Measurements from ENCODE around the gene NALF2.

The NALF2 gene

DNA sequence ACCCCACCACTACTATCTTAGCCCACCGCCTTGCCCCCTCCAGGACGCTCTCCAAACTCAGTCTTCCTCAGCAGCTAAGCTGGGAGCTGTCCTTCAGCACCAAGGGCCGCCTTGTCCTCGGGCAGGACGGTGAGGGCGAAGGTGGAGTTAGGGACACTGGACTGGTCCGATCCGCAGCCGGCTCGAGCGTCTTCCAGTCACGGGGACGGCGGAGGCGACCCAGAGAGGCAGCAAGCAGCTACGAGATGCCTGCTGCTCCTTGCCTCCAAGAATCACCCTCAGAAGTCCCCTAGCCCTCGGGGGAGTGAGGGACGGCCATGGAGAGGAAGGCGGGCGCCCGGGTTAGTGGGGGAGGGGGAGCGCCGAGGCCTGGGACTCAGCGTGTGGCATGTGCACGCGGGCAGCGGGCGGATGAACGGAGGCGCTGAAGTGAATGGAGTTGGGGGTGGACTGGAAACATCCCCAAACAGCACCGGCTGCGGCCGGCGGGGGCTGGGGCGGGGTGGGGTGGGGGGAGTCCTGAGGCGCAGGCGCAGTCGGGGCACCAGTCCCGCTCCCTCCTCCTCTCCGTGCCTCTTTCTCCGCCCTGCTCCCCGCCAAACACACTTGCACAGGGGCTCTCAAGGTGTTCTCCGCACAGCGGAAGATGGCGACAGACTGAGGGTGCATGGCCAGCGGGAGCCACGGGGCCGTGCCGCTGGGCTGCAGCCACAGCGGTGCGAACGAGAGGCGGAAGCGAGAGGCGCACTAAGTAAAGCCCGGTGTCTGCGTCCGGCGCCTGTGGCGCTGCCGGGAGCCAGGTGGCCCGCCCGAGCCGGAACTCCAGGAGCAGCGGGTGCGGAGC is at the start of gene NALF2:
Gene NALF2, plus strand, starts transcription at position 545 of the 844 bp plus-strand sequence. CDS start 957 bp downstream, outside the sequence.
- peak; percentile 30 for DNase-seq

DNA sequence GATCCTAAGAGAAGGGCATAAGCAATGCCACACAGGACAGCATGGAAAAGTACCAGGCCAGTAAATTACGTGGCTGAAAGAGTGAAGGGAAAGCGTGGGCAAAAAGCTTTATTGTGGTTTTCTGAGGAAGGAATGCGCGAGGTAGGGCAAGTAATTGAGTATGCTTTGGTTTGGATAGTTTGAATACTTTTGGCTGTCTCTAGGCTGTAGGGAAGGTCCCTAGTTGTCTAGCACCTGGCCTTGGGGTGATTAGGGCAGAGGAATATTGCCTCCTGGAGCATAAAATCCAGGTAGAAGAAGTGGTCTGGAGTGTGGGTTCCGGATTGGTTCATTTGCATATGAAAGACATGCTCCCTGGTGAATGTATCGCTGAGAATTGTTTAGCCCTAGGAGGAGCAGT is 46.4 kb upstream of the NALF2 start:
- DNase-seq, result no peak

DNA sequence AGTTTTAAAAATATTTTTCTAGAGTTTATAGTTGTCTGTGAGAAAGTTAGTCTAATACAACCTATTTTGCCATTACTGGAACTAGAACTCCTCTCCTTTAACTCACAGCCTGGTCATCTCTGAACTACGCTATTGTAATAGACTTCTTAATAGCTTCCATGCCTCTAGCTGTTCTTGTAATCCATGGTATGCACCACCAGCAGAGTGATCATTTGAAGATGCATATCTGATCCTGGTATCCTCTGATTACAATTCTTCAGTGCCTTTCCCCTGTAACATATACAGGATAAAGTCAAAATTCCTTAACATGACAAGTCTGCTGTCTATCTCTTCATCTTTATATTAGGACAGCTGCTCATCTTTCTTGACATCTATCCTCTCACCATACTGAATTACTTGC is 37.6 kb upstream of the NALF2 start:
- no peak for DNase-seq

DNA sequence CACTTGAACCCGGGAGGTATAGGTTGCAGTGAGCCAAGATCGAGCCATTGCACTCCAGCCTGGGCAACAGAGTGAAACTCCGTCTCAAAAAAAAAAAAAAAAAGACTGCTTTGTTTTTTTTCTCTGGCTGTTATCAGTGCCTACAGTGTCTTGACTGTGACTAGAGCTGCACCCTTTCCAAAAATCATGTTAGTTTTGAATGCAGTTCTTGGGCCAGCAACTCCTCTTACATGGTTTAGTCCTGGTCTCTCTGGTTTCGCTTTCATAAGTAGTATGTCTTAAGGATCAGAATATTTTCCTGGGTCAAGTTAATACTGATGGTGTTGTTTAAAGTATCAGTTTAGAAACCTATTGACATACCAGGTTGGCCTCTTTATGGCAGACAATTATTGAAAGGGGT is 34.2 kb upstream of the NALF2 start:
- DNase-seq, result no peak

DNA sequence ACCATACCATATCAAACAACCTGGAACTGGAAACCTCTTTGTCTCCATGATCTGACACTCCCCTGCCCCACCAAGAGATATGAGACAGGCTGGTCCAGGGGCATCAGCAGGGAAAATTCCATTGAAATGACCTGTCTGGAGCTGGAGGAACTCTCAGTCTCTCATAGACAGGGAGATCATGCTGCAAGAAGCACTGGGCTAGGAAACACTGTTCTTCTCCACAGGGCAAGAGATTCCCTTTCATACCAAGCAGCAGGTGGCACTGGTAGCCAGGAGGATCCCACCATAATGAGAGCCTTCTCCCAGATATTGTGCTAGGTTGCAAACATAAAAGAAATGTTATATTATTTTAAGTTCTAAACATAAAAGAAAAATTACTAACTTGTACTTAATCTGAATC is 14.5 kb upstream of the NALF2 start:
- DNase-seq, result no peak

DNA sequence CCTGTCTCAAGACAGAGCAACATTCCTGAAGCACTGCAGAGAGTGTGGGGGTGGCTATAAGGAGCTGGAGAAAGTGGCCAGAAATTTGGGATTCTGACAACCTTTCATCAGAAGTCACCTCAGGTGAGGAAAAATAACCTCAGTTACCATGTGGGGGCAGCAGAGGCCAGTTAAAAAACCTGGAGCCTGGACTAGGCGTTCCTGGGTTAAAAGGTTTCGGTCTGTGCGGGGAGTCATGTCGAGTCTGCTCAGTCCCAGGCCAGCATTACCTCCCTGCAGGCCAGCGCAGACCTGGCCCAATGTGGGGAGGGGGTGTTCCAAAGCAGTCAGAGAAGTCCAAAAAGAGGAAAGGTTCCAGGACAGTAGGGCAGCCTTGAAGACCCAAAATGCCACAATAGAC is 10.9 kb upstream of the NALF2 start:
- peak; percentile 52 for DNase-seq

DNA sequence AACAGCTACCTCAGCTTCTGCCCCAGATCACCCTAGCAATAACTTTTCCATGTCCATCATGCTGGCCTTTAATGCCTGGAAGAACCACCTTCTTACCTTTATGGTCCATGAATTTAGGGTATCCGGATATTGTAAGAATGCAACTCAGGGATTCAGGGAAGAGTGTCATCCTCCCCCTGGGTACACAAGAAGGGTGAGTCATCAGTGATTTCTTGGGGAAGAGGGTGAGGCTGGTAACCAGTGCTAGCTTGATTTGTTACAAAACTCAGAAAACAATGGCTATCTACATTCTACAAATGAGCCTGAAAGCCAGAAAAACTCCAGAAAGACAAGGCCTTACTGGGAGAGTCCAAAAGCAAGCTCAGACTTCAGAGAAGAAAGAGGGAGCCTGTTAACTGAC is 10.4 kb upstream of the NALF2 start:
- DNase-seq, result no peak

DNA sequence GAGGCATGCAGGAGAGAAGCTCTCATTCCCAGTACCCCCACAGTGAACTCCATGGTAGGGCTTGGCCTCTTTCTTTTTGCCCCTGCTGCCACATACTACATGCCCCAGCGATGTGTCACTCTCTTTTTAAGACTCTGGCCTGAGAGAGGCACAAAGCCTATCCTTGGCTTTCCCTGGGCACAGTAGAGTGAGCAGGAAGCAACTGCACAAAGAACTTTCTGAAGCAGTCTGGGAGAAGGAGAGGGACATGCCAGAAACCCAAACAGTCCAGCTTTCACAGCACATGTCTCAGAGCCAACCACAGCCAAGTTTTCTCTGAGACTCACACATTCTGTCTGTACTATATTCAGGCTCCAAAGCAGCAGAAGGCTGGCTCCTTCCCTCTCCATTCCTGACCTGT is 7.9 kb upstream of the NALF2 start:
- DNase-seq, result no peak

DNA sequence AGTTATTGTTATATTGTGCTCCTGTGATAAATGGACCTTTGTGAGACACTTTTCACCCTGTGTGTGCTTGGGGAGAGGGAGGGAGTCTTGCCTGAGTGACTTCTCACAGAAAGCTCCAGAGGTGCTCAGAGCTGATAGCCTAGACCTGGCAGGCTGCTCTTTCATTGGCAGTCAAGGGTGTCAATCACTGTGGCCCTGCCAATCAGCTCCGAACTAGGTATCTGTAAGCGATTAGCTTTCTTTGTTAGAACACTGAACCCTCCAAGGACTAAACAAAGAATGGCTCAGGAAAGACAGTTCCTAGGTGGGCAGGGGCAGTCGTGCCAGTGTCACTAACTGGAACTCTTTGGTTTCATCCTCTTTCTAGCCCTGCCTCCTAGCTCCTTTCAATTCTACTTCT is 2.7 kb upstream of the NALF2 start:
- peak; percentile 11 for DNase-seq

DNA sequence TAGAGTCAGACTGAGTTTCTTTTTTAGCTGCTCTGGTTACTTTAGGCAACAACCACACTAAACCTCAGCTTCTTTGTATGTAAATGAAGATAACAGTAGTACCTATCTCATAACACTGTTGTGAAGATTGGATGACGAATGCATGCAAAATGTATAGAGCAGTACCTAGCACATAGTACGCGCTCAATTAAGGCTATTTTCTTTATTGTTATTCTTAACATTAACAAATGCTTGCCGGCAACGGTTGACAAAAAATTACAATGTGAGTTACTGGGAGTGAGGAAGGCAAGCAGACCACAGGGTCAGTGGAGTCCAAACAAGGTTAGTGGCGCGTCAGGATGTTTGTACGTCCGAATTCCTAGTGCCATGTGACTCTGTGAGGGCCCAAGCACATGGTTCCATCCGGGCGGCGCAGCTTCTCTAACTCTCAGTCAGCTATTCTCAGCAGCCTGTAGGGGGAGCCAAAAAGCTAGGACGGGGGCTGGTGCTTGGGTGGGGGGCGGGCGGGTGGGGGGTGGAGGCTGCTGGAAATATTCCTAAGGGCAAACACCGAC is 821 bp upstream of the NALF2 start:
- no peak for DNase-seq

DNA sequence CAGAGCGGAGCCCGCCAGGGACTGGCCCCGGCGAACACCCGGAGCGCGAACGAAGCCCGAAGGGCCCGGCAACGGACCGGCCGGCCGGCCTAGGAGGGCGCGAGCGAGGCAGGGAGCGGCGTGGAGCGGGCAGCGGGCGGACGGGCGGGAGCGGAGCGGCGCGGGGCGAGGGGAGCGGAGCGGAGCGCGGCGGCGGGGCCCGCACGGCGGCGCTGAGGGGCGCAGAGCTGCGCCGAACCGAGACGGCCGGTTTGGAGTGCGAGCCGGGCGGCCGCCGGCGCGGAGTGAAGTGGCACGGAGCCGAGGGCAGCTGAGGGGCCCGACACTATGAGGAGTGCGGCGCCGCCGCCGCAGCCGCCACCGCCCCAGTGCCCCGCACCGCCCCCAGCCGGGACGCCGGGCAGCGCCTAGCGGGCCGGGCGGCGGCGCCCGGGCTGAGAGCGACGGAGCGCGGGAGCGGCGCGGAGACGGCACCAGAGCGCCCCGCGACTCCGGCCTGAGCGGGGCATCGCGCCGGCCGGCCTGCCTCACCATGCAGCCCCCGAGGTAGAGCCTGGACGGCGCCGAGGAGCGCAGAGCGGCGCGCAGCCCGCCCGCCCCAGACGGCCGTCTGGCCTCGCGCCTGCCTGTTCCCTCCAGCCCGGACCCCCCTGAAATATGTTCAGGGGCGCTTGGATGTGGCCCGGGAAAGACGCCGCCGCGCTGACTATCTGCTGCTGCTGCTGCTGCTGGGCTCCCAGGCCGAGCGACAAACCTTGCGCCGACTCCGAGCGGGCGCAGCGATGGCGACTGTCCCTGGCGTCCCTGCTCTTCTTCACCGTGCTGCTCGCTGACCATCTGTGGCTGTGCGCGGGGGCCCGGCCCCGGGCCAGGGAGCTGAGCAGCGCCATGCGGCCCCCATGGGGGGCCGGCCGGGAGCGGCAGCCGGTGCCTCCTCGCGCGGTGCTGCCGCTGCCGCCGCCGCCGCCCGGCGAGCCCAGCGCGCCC is 793 bp downstream of the NALF2 start:
- no peak for DNase-seq

DNA sequence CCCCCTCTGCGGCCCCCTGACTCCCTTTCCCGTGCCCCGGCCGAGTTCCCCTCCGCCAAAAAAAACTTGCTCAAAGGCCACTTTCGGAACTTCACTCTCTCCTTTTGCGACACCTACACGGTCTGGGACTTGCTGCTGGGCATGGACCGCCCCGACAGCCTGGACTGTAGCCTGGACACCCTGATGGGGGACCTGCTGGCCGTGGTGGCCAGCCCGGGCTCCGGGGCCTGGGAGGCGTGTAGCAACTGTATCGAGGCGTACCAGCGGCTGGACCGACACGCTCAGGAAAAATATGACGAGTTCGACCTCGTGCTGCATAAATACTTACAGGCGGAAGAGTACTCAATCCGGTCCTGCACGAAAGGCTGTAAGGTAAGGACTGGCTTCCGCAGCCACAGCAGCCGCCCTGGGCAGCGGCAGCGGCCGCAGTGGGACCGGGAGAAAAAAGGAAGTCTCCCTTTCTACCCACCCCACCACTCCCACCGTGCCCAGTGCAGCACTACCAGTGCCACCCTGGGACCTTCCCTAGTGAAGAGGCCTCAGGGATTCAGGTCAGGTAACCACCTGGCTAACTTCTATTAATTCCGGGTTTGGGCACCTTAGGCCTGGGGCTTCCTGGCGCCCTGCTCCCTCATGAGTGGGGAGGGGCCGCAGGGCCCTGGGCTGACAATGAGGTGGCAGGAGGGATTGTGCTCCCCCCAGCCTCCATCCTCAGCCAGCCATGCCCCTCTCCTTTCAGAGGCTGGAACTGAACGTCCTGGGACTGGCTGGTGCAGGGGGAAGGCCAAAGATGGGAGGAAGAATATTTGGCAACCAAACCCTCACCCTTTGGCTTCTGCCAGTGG is 1.9 kb downstream of the NALF2 start:
- no peak for DNase-seq

DNA sequence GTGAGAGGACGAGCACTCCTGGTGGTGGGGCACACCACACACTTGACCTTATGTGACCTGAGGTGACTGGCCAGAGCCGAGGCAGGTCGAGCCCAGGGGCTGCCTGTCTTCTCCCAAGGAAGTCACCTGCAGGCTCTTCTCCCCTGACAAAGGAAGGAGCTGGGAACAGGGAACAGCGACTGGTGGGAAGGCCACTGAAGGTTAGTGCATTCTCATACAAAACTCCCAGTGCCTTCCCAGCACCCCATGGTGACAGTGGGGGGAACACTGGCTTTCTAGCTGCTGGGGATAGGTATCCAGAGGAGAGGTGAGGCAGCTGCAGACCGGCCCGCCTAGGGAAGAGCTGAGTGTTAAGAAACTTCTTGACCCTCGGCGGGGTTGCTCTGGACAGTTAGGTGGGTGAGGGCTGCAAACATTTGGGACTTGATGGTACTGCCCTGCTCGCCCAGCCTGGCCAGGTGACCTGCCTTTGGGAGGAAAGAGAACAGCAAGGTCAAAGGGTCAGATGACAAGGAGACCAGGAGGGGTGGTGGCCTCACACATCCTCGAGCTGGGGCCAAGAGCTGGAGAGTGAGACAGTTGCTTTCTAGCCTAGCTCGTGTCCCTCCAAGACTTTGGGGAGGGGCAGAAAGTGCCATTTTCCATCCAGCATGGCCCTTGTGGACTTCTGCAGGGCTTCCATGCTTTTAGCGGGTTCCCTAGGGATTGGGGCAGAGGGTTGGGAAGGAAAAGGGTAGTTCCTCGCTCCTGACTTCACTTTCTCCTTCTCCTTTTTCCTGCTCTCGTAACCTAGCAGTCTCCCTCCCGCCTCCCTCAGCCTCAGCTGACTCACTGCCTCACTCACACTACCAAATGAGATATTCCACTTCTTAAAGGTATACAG is 2.7 kb downstream of the NALF2 start:
- DNase-seq, result no peak

DNA sequence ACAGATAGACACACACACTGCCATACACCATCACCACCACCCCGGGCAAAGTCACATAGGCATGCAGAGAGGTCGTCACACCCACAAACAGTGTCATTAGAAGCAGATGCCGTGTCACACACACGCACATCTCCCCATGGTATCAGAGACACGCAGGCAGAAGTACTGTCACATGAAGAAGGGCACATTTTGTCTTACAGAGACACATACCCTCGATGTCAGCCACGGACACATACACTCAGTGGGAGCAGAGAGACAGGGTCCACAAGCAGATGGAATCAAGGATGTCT is 3.3 kb downstream of the NALF2 start:
- DNase-seq, result no peak

DNA sequence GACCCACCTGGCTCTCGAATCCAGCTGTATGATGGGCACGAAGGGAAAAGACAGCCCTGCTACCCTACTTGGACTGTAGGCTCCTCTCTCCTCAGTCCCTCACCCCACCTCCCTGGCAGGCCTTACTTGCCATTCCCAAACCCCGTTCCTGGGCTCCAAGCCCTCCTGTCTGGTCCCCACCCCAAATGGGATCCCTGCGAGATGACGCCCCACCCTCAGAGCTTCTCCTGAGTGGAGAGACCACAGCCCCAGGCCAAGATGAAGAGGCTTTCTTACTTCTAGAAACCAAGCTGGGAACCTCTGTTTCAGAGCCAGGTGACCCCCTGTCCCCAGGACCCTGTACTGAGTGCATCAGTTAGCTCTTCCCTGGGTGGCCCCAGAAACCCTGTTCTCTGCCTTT is 4.5 kb downstream of the NALF2 start:
- no peak for DNase-seq

DNA sequence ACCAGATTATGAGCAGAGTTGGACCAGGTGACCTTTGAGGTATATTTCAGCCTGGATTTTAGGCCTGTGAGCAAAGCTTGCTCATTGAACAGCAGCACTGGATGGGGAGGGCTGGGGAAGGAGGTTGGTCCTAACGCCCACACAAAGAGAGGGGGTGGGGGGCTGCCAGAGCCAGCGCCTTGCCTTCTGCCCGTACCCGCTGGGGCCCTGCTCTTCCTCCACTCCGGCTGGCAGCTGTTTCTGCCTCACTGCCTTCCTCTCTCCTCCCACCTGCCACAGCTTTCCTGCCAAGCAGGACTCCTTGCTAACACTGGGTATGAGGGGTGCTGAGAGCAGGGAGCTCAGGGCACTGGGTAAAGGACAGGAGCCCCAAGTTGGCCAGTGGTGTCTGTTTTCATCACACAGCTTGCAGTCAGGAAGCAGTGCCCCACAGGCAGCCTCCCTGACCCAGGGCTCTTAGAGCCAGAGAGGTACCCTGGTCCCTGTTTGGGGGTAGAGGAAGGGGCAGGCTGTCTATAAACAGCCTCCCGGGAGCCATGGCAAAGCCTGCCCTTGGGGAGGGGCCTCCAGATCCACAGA is 6.1 kb downstream of the NALF2 start:
- DNase-seq, result no peak

DNA sequence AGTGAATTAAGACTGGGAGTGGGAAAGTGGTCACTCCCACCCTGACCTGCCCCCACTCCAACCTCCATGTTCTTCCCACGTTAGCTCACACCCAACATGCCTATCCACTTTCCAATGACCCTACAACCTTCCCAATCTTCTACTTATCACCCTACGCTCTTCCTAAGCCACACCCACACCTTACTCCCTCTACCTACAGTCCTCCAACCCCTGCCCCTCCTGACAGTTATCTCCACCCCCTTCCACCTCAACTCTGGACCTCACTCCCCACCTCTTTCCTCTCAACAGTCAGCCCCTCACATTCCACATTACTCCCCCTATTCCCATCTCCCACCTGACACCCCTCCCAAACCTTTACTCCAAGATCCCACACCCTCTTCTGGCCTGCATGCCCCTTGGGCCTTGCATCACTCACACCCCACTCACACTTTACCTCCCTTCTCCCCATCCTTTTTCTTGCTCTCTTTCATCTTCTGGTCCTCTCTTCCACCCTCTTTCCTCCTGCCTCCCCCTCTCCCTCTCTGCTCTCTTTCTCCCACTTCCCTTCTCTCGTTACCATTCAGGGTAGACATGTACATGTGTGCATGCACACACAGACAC is 6.9 kb downstream of the NALF2 start:
- no peak for DNase-seq

DNA sequence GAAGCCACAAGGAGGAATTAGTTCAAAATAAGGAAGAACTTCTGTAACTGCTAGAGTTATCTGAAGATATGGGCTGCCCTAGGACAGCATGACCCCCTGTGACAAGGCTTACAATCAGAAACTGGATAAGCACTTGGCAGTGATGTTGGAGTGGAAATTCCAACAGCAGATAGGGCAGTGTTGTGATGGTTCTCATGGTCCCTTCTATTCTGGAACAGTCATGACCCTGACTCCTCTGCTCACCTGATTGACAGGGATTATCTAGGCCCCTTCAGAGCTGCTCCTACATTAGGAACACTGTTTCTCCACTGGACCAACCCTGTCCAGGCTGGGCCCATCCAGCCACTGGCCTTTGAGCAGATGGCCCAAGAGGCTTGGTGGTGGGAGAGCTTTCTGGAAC is 17.9 kb downstream of the NALF2 start:
- DNase-seq, result no peak

DNA sequence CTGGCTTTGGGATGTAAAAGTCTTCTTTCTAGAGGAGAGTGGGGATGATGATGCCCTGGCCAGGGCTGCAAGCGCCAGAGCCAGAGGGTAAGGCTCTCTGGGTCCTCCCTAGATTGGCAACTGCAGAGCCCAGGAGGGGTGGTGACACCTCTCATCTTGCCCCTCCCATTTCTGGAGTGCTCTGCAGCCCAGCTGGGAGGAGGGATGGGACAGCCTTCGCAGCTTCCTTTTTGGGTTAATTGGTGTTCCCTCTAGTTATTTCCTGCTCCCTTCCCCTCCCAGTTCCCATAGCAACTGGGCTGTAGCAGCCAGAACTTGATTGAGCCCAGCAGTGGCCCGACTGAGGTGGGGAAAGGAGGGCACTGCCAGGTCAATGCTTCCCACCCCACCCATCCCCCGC is 19.2 kb downstream of the NALF2 start:
- DNase-seq, result no peak

DNA sequence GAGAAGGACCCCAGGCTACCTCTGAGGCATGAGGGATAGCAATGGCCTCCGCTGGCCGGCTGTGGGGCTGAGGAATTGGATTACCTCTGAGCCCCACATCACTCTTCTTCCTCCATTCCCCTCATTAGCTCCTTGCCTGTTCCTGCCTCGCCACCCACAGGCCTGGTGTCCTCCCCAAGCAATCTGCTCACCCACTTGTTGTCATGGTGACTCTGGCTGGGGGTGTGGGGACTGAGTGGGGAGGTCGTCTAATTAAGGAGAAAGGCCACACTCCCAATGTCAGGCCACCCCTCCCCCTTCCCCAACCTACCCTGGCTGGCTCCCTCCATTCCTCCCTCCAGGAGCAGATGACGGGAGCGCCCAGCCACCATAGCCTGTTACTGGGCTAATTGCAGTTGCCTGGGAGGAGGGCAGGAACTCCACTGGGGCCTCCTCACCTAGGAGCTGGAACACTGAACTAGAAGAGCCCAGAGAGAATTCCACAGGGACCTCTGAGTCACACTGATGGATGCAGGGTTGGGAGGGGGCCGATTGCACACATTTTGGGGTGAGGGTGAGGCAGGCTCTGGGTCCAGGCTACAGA is 20.7 kb downstream of the NALF2 start:
- no peak for DNase-seq

DNA sequence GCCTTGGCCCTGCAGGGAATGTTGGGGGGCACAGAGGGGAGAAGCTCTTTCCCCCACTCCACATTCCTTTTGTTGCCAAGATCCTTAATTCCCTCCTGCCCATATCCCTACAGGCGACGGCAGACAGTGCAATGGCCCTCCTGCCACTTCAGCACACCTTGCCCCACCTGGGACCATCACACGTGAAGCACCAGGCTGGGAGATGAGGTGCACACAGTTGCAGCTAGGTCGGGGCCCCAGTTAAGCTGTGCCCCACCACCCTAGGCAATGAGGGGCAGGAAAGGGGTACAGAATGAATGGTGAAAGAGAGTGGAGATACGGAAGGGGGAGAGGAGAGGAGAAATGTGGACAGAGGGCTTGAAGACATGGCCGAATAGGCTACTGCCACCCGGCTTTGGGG is 26.2 kb downstream of the NALF2 start:
- DNase-seq, result no peak

Measured in activated CD4-positive, alpha-beta T cell treated with anti-CD3 and anti-CD28 coated beads, Interleukin-10, Interleukin-2, amounts not matched to agents 100 ng/mL and 50 ng/mL, durations not matched to agents 16 hours and 8 hours (primary cell).